HepG2 (cell line): ENCODE data around the gene CACNB4. TPM values are rescaled to one million over a fixed set of nuclear protein-coding genes. Genes with fewer than 3 reads are reported as not detected.

Experiments
- AGO2 ChIP-seq: fragments of 200-400 bp; formaldehyde crosslinking; optimal IDR thresholded peaks from 2 replicates; pipeline ENCODE3; 2017; ENCODE audit warnings: mild to moderate bottlenecking, low read depth, low read length, moderate library complexity
- BCL6 ChIP-seq: IDR thresholded peaks from 2 replicates; pipeline ENCODE4 v1.6.1; 2016; ENCODE audit warnings: missing genetic modification reagents, missing compliant biosample characterization
- CBX5 ChIP-seq: sonication (generic); formaldehyde crosslinking; IDR thresholded peaks from 2 replicates; pipeline ENCODE4 v1.4.0; 2020; ENCODE audit warnings: missing genetic modification reagents, borderline replicate concordance
- CTCF ChIP-seq: sonication (generic); formaldehyde crosslinking; IDR thresholded peaks from 2 replicates; pipeline ENCODE4 v1.5.0; 2020; ENCODE audit warnings: mild to moderate bottlenecking, missing genetic modification reagents, moderate library complexity
- DZIP1 ChIP-seq: sonication (generic); formaldehyde crosslinking; IDR thresholded peaks from 2 replicates; pipeline ENCODE4 v1.5.0; 2020; ENCODE audit warnings: mild to moderate bottlenecking, missing genetic modification reagents
- FIP1L1 ChIP-seq: fragments of 200-400 bp; formaldehyde crosslinking; IDR thresholded peaks from 2 replicates; pipeline ENCODE4 v1.6.1; 2018; ENCODE audit warnings: low read depth, mild to moderate bottlenecking, low read length, moderate library complexity, borderline replicate concordance; ENCODE audit not compliant: insufficient read depth
- KDM1A ChIP-seq: IDR thresholded peaks from 2 replicates; pipeline ENCODE4 v1.6.1; 2016; ENCODE audit warnings: missing compliant biosample characterization
- MAF1 ChIP-seq: sonication (generic); formaldehyde crosslinking; IDR thresholded peaks from 2 replicates; pipeline ENCODE4 v1.5.0; 2020; ENCODE audit warnings: missing genetic modification reagents, borderline replicate concordance
- ONECUT2 ChIP-seq: sonication (generic); formaldehyde crosslinking; IDR thresholded peaks from 2 replicates; pipeline ENCODE4 v1.4.0; 2020; ENCODE audit warnings: missing genetic modification reagents
- PHF21A ChIP-seq: sonication (generic); formaldehyde crosslinking; IDR thresholded peaks from 2 replicates; pipeline ENCODE4 v1.5.0; 2020; ENCODE audit warnings: mild to moderate bottlenecking, missing genetic modification reagents
- SCMH1 ChIP-seq: sonication (generic); formaldehyde crosslinking; IDR thresholded peaks from 2 replicates; pipeline ENCODE4 v1.9.0; 2021; ENCODE audit warnings: missing genetic modification reagents, mild to moderate bottlenecking, borderline replicate concordance
- SIX4 ChIP-seq: sonication (generic); formaldehyde crosslinking; IDR thresholded peaks from 2 replicates; pipeline ENCODE4 v1.4.0; 2020; ENCODE audit warnings: missing genetic modification reagents
- ZBTB7A ChIP-seq: sonication (generic); formaldehyde crosslinking; IDR thresholded peaks from 2 replicates; pipeline ENCODE4 v1.8.0; 2022; ENCODE audit warnings: mild to moderate bottlenecking, missing genetic modification reagents
- ZBTB7B ChIP-seq: sonication (generic); formaldehyde crosslinking; IDR thresholded peaks from 2 replicates; pipeline ENCODE4 v1.4.0; 2020; ENCODE audit warnings: missing genetic modification reagents
- ZNF484 ChIP-seq: sonication (generic); formaldehyde crosslinking; IDR thresholded peaks from 2 replicates; pipeline ENCODE4 v1.5.1; 2020; ENCODE audit warnings: mild to moderate bottlenecking, low read depth, missing genetic modification reagents, borderline replicate concordance
- ZNF609 ChIP-seq: sonication (generic); formaldehyde crosslinking; IDR thresholded peaks from 2 replicates; pipeline ENCODE4 v1.4.0; 2020; ENCODE audit warnings: mild to moderate bottlenecking, missing genetic modification reagents, borderline replicate concordance
- ZNF781 ChIP-seq: sonication (generic); formaldehyde crosslinking; IDR thresholded peaks from 2 replicates; pipeline ENCODE4 v1.5.1; 2020; ENCODE audit warnings: borderline replicate concordance, mild to moderate bottlenecking, missing genetic modification reagents; ENCODE audit errors: not compliant biosample characterization
- ZNF878 ChIP-seq: sonication (generic); formaldehyde crosslinking; IDR thresholded peaks from 2 replicates; pipeline ENCODE4 v1.8.1; 2023; ENCODE audit warnings: mild to moderate bottlenecking, missing genetic modification reagents, moderate library complexity
- polyA plus RNA-seq, 8 experiments: library from polyadenylated mRNA; depleted of rRNA in 3 of 8; stranded (reverse) in 7 of 8; unstranded in 1 of 8; fragments of >200 nt; fragmentation: Illumina TruSeq in 4 of 8; extraction: Trizol in 4 of 8; gene quantifications; 2 replicates each; pipeline versions ENCODE4 v1.2.1 to v1.2.3, GENCODE V29; 2011 to 2016; ENCODE audit warnings: low read depth in 4 of 8, missing spikeins in 1 of 8, mixed read lengths in 1 of 8; ENCODE audit not compliant: insufficient read depth in 1 of 8
- total RNA-seq, 5 experiments: library from RNA; depleted of rRNA; stranded (reverse); fragments of >200 nt; fragmentation: Illumina TruSeq; extraction: Trizol; gene quantifications; 2 replicates each; pipeline ENCODE4 v1.2.3, GENCODE V29; 2016; ENCODE audit warnings: low read depth in 1 of 5

CACNB4 gene
- total and polyA plus RNA-seq, 2 of the 13 experiments (the other 11 are each of a cell fraction or from before 2014, with no cell fraction given), result 5.1 to 14.3 TPM

GRCh38 chr2:151827564-151828142 lies 271.2 kb downstream of the CACNB4 start (continued):
- peak; percentile 26; the same call in 1 of the 2 replicates for TF ChIP-seq CBX5 (CRISPR knock-in tag)
- TF ChIP-seq SIX4 (CRISPR knock-in tag), result no peak
- no peak for TF ChIP-seq ONECUT2 (CRISPR knock-in tag)
- TF ChIP-seq ZNF781 (CRISPR knock-in tag), result peak; percentile 36
- TF ChIP-seq AGO2, result peak; percentile 97
- TF ChIP-seq SCMH1, result no peak
- peak; percentile 20; the same call in 1 of the 2 replicates for TF ChIP-seq ZBTB7B (CRISPR knock-in tag)
- no peak for TF ChIP-seq ZNF484 (CRISPR knock-in tag)
- TF ChIP-seq ZBTB7A, result no peak
- TF ChIP-seq KDM1A, result peak; percentile 55; the same call in 1 of the 2 replicates
- 0 out of 2 replicates have a peak, but pooled peaks have one; percentile 51 for TF ChIP-seq DZIP1 (CRISPR knock-in tag)
- TF ChIP-seq CTCF (CRISPR knock-in tag), result no peak
- TF ChIP-seq FIP1L1, result no peak
- TF ChIP-seq ZNF878 (CRISPR knock-in tag), result no peak
- no peak for TF ChIP-seq BCL6 (CRISPR knock-in tag)
- TF ChIP-seq MAF1, result 0 out of 2 replicates have a peak, but pooled peaks have one; percentile 23
- TF ChIP-seq PHF21A (CRISPR knock-in tag), result no peak
- no peak for TF ChIP-seq ZNF609 (CRISPR knock-in tag)
